ENCODE data around the gene EPC1.
"Not testable (repeated sequence)": the region's sequence is repeated elsewhere in the genome, so short reads cannot be mapped to it uniquely, and the experiment has no call there.

The EPC1 gene

GRCh38 chr10:32226624-32227023 is 120.3 kb downstream of the EPC1 start:
- no peak for DNase-seq

DNA sequence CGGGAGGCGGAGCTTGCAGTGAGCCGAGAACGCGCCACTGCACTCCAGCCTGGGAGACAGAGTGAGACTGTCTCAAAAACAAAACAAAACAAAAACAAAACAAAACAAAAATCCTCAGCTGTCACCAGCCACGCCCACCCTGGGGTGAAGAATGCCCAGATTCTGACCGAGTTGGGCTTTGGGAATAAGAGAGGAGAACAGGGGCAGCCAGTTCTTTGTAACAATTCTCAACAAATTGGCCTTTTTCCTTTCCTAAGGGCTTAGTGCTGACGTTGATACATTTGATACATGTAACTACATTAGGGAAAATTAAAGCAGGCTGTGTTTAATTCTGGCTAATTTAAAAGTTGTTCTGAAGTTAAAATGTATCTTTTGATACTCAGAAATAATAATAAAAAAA is 121.0 kb downstream of the EPC1 start:
- DNase-seq: no peak

GRCh38 chr10:32222376-32222775 is 124.6 kb downstream of the EPC1 start:
- not testable (repeated sequence) for DNase-seq

DNA sequence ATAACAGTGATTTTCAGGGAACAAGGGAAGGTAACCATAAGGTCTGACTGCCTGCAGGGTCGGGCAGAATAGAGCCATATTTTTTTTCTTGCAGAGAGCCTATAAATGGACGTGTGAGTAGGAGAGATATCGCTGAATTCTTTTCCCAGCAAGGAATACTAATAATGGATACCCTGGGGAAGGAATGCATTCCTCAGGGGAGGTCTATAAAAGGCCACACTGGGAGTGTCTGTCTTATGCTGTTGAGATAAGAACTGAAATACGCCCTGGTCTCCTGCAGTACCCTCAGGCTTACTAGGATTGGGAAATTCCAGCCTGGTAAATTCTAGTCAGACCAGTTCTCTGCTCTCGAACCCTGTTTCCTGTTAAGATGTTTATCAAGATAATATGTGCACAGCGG is 127.8 kb downstream of the EPC1 start:
- not testable (repeated sequence) for DNase-seq

- not testable (repeated sequence) for DNase-seq
Measured at GRCh38 chr10:32218206-32219044, 128.5 kb downstream of the EPC1 start.

Measured in NCI-H2029 (cell line).